Muscle layer of duodenum (tissue), 2 donors: Measurements from ENCODE around the gene REG1B.

ENCODE experiments used
- H3K27ac ChIP-seq: one replicate; pipeline ENCODE4 v1.7.0; 2013; ENCODE audit warnings: mild to moderate bottlenecking, low read length
- H3K27me3 ChIP-seq: one replicate; pipeline ENCODE4 v1.7.0; 2013; ENCODE audit warnings: low read depth, mild to moderate bottlenecking, control low read depth, low read length
- H3K36me3 ChIP-seq, 2 donors: one replicate each; pipeline ENCODE4 v1.7.0; 2013; ENCODE audit warnings: low read length in 2 of 2, control low read depth in 1 of 2, mild to moderate bottlenecking in 1 of 2; ENCODE audit not compliant: insufficient read depth in 2 of 2, control insufficient read depth in 1 of 2
- H3K4me1 ChIP-seq, 2 donors: one replicate each; pipeline ENCODE4 v1.7.0; 2013; ENCODE audit warnings: low read length in 2 of 2, mild to moderate bottlenecking in 2 of 2, control low read depth in 1 of 2, moderate library complexity in 1 of 2; ENCODE audit not compliant: insufficient read depth in 2 of 2, control insufficient read depth in 1 of 2
- H3K4me3 ChIP-seq, 2 donors: one replicate each; pipeline ENCODE4 v1.7.0; 2013; ENCODE audit warnings: low read length in 2 of 2, low read depth in 1 of 2, mild to moderate bottlenecking in 1 of 2
- H3K9me3 ChIP-seq, 2 donors: one replicate each; pipeline ENCODE4 v1.7.0; 2013; ENCODE audit warnings: low read length in 2 of 2, control low read depth in 1 of 2, mild to moderate bottlenecking in 1 of 2; ENCODE audit not compliant: control insufficient read depth in 1 of 2
- donor health status: healthy.

The REG1B gene

GRCh38 chr2:79114797-79115494 is 27.2 kb upstream of the REG1B start:
- Histone ChIP-seq H3K4me3 (no peak overlapping the region), H3K27me3 (no peaks in the 10 kb centered on the region), H3K9me3 (no peaks in the 10 kb centered on the region), H3K36me3 (no peaks in the 10 kb centered on the region), H3K4me1 (no peaks in the 10 kb centered on the region), H3K27ac (no peak overlapping the region)

- Histone ChIP-seq H3K4me1 (no peaks in the 10 kb centered on the region), H3K9me3 (no peaks in the 10 kb centered on the region), H3K27ac (no peak overlapping the region), H3K4me3 (no peak overlapping the region), H3K27me3 (no peaks in the 10 kb centered on the region), H3K36me3 (no peaks in the 10 kb centered on the region)
Measured at GRCh38 chr2:79112269-79112668, 24.5 kb upstream of the REG1B start.

GRCh38 chr2:79105259-79105658 is 17.5 kb upstream of the REG1B start:
- Histone ChIP-seq H3K4me3 (no peak overlapping the region), H3K27me3 (no peaks in the 10 kb centered on the region), H3K9me3 (peaks cover 0 to 5% of the 10 kb centered on the region in 2 donors), H3K36me3 (no peaks in the 10 kb centered on the region), H3K27ac (no peak overlapping the region), H3K4me1 (no peaks in the 10 kb centered on the region)

GRCh38 chr2:79103214-79103613 is 15.4 kb upstream of the REG1B start:
- Histone ChIP-seq H3K27ac (no peak overlapping the region), H3K4me1 (no peaks in the 10 kb centered on the region), H3K4me3 (no peak overlapping the region), H3K36me3 (no peaks in the 10 kb centered on the region), H3K27me3 (no peaks in the 10 kb centered on the region), H3K9me3 (peaks cover 0 to 5% of the 10 kb centered on the region in 2 donors)

GRCh38 chr2:79101024-79101423 is 13.2 kb upstream of the REG1B start:
- H3K4me1 ChIP-seq, result no peaks in the 10 kb centered on the region
- no peak overlapping the region for H3K27ac ChIP-seq
- no peak overlapping the region for H3K4me3 ChIP-seq
- H3K36me3 ChIP-seq, result no peaks in the 10 kb centered on the region
- H3K9me3 ChIP-seq, result peaks cover 0 to 5% of the 10 kb centered on the region in 2 donors
- H3K27me3 ChIP-seq, result no peaks in the 10 kb centered on the region

- Histone ChIP-seq H3K36me3 (no peaks in the 10 kb centered on the region), H3K9me3 (peaks cover 0 to 5% of the 10 kb centered on the region in 2 donors), H3K27ac (no peak overlapping the region), H3K4me3 (no peak overlapping the region), H3K4me1 (no peaks in the 10 kb centered on the region), H3K27me3 (no peaks in the 10 kb centered on the region)
Measured at GRCh38 chr2:79100285-79100684, 12.5 kb upstream of the REG1B start.

GRCh38 chr2:79099140-79099686 is 11.4 kb upstream of the REG1B start:
- Histone ChIP-seq H3K9me3 (peaks cover 0 to 5% of the 10 kb centered on the region in 2 donors), H3K4me3 (no peak overlapping the region), H3K27me3 (no peaks in the 10 kb centered on the region), H3K27ac (no peak overlapping the region), H3K36me3 (no peaks in the 10 kb centered on the region), H3K4me1 (no peaks in the 10 kb centered on the region)

DNA sequence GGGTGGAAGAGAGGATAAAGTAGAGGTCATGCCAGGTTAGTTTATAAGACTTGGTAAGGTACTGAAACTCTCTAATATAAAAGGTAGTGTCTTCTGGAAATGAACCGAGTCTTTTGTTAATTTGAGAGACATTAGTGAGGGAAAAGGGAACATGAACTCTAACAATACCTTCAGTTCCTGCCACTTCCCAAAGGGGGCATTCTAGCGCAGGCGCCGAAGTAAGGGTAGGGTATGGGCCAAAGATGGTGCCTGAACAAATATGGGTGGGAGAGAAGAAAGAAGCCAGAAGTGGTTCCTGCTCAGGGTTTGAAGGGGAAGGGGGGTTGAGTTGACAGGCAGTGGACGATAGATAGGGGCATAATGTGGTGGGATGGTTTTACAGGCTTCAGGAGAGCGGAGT is 10.1 kb upstream of the REG1B start:
- no peaks in the 10 kb centered on the region for H3K4me1 ChIP-seq
- H3K9me3 ChIP-seq, result peaks cover 0 to 5% of the 10 kb centered on the region in 2 donors
- H3K27ac ChIP-seq, result no peak overlapping the region
- no peak overlapping the region for H3K4me3 ChIP-seq
- no peaks in the 10 kb centered on the region for H3K36me3 ChIP-seq
- no peaks in the 10 kb centered on the region for H3K27me3 ChIP-seq

DNA sequence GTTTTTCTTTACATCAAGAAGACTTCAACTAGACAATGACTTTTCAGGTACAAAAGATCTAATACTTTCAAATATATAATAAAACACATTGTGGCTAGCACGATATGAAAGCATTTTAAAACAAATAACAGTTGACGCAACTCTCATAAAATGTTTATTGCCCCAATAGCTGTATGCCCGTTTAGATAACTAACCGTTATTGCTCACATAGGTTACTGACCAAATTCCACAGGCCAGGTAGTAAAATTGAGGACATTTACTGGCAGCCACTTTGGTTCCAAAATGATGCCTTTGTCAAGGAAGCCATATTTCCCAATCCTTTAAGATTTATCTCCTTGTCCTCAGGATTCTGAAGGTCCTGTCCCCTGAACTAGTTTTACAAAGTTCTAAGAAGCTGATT is 2.9 kb upstream of the REG1B start:
- no peaks in the 10 kb centered on the region for H3K4me1 ChIP-seq

DNA sequence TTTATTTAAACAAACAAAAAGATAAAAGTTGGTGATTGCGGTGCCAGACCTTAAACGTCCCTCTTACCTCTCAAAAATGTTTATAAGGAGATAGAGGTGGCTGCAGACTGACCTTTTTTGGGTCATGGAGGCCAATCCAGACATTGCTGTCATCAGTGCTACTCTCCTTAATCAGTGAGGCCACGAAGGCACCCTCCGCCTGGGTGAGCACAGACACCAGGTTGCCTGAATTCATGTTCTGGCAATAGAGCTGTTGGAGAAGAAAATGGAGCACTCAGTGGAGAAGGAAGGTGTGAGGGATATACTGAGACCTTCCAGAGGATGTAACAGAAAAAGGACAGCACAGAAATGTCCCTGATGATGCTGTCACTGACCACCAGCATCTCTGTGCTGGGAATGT is 1.5 kb downstream of the REG1B start:
- Histone ChIP-seq H3K4me1 (no peaks in the 10 kb centered on the region), H3K36me3 (no peaks in the 10 kb centered on the region), H3K9me3 (peaks cover 0 to 3% of the 10 kb centered on the region in 2 donors), H3K27me3 (no peaks in the 10 kb centered on the region), H3K27ac (no peak overlapping the region), H3K4me3 (no peak overlapping the region)

More for the DNA sequence above, 2.9 kb upstream of the REG1B start:
- Histone ChIP-seq H3K27ac (no peak overlapping the region), H3K36me3 (no peaks in the 10 kb centered on the region), H3K27me3 (no peaks in the 10 kb centered on the region), H3K9me3 (peaks cover 0 to 3% of the 10 kb centered on the region in 2 donors), H3K4me3 (no peak overlapping the region)

GRCh38 chr2:79085382-79085781 is 2.4 kb downstream of the REG1B start:
- H3K27me3 ChIP-seq, result no peaks in the 10 kb centered on the region
- H3K4me1 ChIP-seq, result no peaks in the 10 kb centered on the region
- peaks cover 0 to 3% of the 10 kb centered on the region in 2 donors for H3K9me3 ChIP-seq
- no peaks in the 10 kb centered on the region for H3K36me3 ChIP-seq
- no peak overlapping the region for H3K27ac ChIP-seq
- H3K4me3 ChIP-seq, result no peak overlapping the region
